ENCODE measurements around the gene RPRD1A.

DNA sequence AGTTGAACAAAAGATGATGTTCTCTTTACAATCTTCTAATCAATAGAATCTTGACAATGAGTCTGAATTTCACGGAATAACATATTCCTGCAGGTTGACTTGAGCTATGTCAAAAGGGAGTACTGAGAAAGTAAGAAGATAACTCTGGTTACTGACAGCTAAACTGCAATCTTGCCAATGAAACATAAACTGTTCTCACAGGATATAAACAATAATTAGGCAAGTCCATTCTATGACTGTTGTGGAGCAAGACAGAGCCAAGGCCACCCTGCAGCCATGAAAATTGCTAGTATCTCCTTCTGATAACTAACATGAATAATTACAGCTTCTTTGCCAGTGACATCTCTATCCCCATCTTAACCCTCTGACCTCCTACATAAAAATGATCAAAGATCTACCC lies 6.3 kb upstream of the RPRD1A start:
- TF ChIP-seq, protein P1, sequence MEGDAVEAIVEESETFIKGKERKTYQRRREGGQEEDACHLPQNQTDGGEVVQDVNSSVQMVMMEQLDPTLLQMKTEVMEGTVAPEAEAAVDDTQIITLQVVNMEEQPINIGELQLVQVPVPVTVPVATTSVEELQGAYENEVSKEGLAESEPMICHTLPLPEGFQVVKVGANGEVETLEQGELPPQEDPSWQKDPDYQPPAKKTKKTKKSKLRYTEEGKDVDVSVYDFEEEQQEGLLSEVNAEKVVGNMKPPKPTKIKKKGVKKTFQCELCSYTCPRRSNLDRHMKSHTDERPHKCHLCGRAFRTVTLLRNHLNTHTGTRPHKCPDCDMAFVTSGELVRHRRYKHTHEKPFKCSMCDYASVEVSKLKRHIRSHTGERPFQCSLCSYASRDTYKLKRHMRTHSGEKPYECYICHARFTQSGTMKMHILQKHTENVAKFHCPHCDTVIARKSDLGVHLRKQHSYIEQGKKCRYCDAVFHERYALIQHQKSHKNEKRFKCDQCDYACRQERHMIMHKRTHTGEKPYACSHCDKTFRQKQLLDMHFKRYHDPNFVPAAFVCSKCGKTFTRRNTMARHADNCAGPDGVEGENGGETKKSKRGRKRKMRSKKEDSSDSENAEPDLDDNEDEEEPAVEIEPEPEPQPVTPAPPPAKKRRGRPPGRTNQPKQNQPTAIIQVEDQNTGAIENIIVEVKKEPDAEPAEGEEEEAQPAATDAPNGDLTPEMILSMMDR (IDR thresholded peaks at IDR 0.05), result no peak
- no peak for TF ChIP-seq POLR2A (IDR thresholded peaks at IDR 0.05)

All from uterus (tissue), 2 donors.